Panc1 (cell line): ENCODE results near the gene DIAPH1.

Source experiments
- CTCF ChIP-seq: fragments of 450-650 bp; IDR thresholded peaks from 2 replicates; pipeline ENCODE4 v1.5.1; 2017; ENCODE audit warnings: mild to moderate bottlenecking
- POLR2AphosphoS5 ChIP-seq: IDR thresholded peaks from 2 replicates; pipeline ENCODE4 v1.6.1; 2012; ENCODE audit warnings: mild to moderate bottlenecking, low read depth, low read length, moderate library complexity
- REST ChIP-seq, 2 experiments: IDR thresholded peaks; 2 replicates each; pipeline ENCODE4 v1.6.1; 2011 to 2012; ENCODE audit warnings: low read depth in 2 of 2, control low read depth in 1 of 2, low read length in 1 of 2, mild to moderate bottlenecking in 1 of 2, moderate library complexity in 1 of 2; ENCODE audit not compliant: insufficient read depth in 1 of 2
- SIN3A ChIP-seq: IDR thresholded peaks from 2 replicates; pipeline ENCODE4 v1.6.1; 2012; ENCODE audit warnings: low read depth, mild to moderate bottlenecking, low read length, moderate library complexity, borderline replicate concordance; ENCODE audit not compliant: insufficient read depth
- TCF7L2 ChIP-seq: IDR thresholded peaks from 2 replicates; pipeline ENCODE4 v1.6.1; 2011; ENCODE audit warnings: mild to moderate bottlenecking, low read depth, low read length, inconsistent platforms

- TF ChIP-seq SIN3A (no peak), CTCF (no peak), REST (IDR thresholded peaks at IDR 0.05; ENCODE audit: insufficient read depth in 1 of 2, low read depth in 2 of 2, low read length in 1 of 2) (no peak), TCF7L2 (no peak), POLR2AphosphoS5 (no peak)
Observed at GRCh38 chr5:141503681-141504080, 115.1 kb downstream of the DIAPH1 start.
